Measurements from ENCODE around the gene APBA2.

Gene APBA2

DNA sequence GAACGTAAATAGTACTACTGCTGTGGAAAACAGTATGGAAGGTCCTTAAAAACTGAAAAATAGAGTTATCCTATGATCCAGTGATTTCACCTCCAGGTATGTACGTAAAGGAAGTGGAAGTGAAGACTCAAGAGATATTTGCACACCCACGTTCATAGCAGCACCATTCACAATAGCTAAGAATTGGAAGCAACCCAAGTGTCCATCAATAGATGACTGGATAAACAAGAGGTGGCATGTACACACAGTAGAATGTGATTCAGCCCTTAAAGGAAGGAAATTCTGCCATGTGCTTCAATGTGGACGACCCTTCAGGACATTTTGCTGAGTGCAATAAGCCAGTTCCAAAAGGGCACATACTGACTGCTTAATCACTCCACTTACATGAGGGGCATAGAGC, 188.3 kb downstream of the APBA2 start:
- no peak for DNase-seq (ENCODE audit: low read depth)
- TF ChIP-seq, protein P1, sequence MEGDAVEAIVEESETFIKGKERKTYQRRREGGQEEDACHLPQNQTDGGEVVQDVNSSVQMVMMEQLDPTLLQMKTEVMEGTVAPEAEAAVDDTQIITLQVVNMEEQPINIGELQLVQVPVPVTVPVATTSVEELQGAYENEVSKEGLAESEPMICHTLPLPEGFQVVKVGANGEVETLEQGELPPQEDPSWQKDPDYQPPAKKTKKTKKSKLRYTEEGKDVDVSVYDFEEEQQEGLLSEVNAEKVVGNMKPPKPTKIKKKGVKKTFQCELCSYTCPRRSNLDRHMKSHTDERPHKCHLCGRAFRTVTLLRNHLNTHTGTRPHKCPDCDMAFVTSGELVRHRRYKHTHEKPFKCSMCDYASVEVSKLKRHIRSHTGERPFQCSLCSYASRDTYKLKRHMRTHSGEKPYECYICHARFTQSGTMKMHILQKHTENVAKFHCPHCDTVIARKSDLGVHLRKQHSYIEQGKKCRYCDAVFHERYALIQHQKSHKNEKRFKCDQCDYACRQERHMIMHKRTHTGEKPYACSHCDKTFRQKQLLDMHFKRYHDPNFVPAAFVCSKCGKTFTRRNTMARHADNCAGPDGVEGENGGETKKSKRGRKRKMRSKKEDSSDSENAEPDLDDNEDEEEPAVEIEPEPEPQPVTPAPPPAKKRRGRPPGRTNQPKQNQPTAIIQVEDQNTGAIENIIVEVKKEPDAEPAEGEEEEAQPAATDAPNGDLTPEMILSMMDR (IDR thresholded peaks at IDR 0.05; ENCODE audit: low read depth, low read length), result no peak
- TF ChIP-seq, protein P2, sequence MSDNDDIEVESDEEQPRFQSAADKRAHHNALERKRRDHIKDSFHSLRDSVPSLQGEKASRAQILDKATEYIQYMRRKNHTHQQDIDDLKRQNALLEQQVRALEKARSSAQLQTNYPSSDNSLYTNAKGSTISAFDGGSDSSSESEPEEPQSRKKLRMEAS (IDR thresholded peaks at IDR 0.05; ENCODE audit: low read depth, low read length), result no peak
- TF ChIP-seq MYC (IDR thresholded peaks at IDR 0.05; ENCODE audit: low read depth, low read length), result no peak
- TF ChIP-seq POLR2A (IDR thresholded peaks at IDR 0.05; ENCODE audit: extremely low read depth, insufficient read length), result no peak
- no peak overlapping the region for H3K4me3 ChIP-seq (ENCODE audit: low read depth, low read length)

DNA sequence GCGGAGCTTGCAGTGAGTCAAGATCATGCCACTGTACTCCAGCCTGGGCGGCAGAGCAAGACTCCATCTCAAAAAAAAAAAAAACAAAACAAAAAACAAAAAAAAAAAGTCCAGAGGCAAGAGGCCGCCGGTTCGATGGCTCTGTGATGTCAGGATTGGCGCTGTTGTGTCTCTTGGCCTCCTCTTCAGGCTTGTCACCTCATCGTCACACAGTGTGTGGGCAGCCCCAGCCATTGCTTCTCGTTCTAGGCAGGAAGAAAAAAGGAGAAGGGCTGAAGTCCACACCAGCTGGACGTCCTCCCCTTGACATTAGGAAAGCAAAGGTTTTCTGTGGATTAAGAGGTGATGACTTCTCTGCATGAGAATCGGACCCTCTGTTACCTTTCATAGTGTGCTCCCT, 192.8 kb downstream of the APBA2 start:
- no peak for TF ChIP-seq MYC (IDR thresholded peaks at IDR 0.05; ENCODE audit: low read depth, low read length)
- TF ChIP-seq, protein P1 (IDR thresholded peaks at IDR 0.05; ENCODE audit: low read depth, low read length), result no peak
- no peak for TF ChIP-seq POLR2A (IDR thresholded peaks at IDR 0.05; ENCODE audit: extremely low read depth, insufficient read length)
- TF ChIP-seq, protein P2 (IDR thresholded peaks at IDR 0.05; ENCODE audit: low read depth, low read length), result no peak
- no peak for DNase-seq (ENCODE audit: low read depth)
- no peak overlapping the region for H3K4me3 ChIP-seq (ENCODE audit: low read depth, low read length)

DNA sequence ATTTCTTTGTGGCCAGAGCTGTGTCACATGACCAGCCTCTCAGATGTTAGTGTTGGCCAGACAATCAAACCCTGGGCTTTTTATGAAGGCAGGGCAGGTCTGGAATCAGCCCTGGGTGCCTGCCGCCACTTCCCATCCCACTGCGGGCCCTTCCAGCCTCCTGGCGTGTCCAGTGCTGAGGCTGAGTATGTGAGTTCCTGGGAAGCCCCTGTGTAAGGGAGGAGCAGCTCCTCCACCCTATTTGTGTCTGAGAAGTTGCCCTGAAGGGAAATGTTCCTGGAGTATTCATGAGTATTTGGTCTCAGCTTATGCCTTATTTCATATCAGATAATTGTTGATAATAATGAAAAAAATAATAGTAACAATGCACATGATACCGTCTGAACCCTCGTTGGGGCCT, 193.7 kb downstream of the APBA2 start:
- TF ChIP-seq MYC (IDR thresholded peaks at IDR 0.05; ENCODE audit: low read depth, low read length), result no peak
- TF ChIP-seq, protein P2 (IDR thresholded peaks at IDR 0.05; ENCODE audit: low read depth, low read length), result no peak
- TF ChIP-seq, protein P1 (IDR thresholded peaks at IDR 0.05; ENCODE audit: low read depth, low read length), result no peak
- no peak overlapping the region for H3K4me3 ChIP-seq (ENCODE audit: low read depth, low read length)
- DNase-seq (ENCODE audit: low read depth), result no peak

DNA sequence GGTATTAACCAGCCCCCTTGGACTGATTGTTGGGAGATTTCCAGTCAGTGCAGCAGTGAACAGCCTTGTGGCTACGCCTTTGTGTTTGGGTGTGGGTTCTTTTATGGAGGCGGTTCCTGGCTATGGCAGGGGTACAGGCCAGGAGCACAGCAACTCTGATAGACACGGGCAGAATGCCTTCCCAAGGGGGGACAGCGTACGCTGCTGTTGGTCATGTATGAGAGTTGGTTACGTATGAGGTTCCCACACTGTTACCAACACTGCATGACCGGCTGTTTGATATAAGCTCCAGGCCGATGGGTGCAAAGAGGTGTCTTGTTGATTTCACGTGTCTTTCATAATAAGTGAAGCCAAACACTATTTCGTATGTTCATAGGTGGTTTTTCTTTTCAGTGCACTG, 196.0 kb downstream of the APBA2 start:
- no peak for DNase-seq (ENCODE audit: low read depth)
- TF ChIP-seq MYC (IDR thresholded peaks at IDR 0.05; ENCODE audit: low read depth, low read length) (no peak), POLR2A (IDR thresholded peaks at IDR 0.05; ENCODE audit: extremely low read depth, insufficient read length) (no peak)
- TF ChIP-seq, protein P2 (IDR thresholded peaks at IDR 0.05; ENCODE audit: low read depth, low read length), result no peak
- TF ChIP-seq, protein P1 (IDR thresholded peaks at IDR 0.05; ENCODE audit: low read depth, low read length), result no peak
- H3K4me3 ChIP-seq (ENCODE audit: low read depth, low read length), result no peak overlapping the region

DNA sequence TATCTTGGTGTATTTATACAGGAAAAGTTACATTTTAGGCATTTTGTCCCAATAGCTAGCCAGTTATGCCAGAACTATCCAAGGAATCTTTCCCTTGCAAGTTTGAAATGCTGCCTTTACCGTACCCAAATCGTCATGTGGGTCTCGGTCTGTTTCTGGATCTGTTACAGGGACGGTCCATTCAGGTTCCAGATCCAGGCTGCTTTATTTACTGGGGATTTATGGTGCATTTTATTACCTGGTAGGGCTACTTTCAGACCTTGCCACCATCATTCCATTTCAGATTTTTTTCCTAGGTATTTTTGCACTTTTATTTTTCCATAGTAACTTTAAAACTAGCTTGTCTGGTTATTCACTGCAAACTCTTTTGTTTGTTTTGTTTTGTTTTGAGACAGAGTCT, 197.4 kb downstream of the APBA2 start:
- no peak for DNase-seq (ENCODE audit: low read depth)
- TF ChIP-seq POLR2A (IDR thresholded peaks at IDR 0.05; ENCODE audit: extremely low read depth, insufficient read length), result no peak
- no peak for TF ChIP-seq MYC (IDR thresholded peaks at IDR 0.05; ENCODE audit: low read depth, low read length)
- TF ChIP-seq, protein P2 (IDR thresholded peaks at IDR 0.05; ENCODE audit: low read depth, low read length), result no peak
- TF ChIP-seq, protein P1 (IDR thresholded peaks at IDR 0.05; ENCODE audit: low read depth, low read length), result no peak
- H3K4me3 ChIP-seq (ENCODE audit: low read depth, low read length), result no peak overlapping the region

DNA sequence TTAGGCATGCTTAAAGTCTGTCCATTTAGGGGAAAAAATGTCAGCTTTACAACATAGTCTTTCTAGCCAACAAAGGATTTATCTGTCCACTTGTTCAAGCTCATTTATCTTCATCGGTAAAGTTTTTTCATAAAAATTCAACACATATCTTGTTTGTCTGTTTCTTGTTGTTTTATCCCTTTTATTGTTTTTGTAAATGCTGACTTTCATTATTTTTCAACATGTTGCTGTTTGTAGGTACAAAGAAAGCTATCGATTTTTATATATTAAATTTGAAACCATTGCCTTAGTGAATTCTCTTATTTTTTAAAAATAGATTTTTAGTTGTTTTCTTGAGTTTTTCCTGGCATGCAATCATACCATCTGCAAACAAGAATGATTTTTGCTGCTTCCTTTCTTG, 198.1 kb downstream of the APBA2 start:
- no peak for TF ChIP-seq MYC (IDR thresholded peaks at IDR 0.05; ENCODE audit: low read depth, low read length)
- TF ChIP-seq POLR2A (IDR thresholded peaks at IDR 0.05; ENCODE audit: extremely low read depth, insufficient read length), result no peak
- TF ChIP-seq, protein P1 (IDR thresholded peaks at IDR 0.05; ENCODE audit: low read depth, low read length), result no peak
- TF ChIP-seq, protein P2 (IDR thresholded peaks at IDR 0.05; ENCODE audit: low read depth, low read length), result no peak
- no peak for DNase-seq (ENCODE audit: low read depth)
- H3K4me3 ChIP-seq (ENCODE audit: low read depth, low read length), result no peak overlapping the region

Measured in NB4 (cell line).